Activated CD4-positive, alpha-beta T cell treated with anti-CD3 and anti-CD28 coated beads for 24 hours (primary cell): ENCODE results near the gene PKP1.
A peak's percentile ranks its signal among the peaks of the same experiment; 100 is the strongest.
"Not testable (repeated sequence)": the region's sequence is repeated elsewhere in the genome, so short reads cannot be mapped to it uniquely, and the experiment has no call there.

ENCODE experiments used
- DNase-seq, 2 donors: peaks; one replicate each; pipeline ENCODE4 v3.0.0-alpha.2; 2020; ENCODE audit warnings: low read depth in 2 of 2

Gene PKP1, protein sequence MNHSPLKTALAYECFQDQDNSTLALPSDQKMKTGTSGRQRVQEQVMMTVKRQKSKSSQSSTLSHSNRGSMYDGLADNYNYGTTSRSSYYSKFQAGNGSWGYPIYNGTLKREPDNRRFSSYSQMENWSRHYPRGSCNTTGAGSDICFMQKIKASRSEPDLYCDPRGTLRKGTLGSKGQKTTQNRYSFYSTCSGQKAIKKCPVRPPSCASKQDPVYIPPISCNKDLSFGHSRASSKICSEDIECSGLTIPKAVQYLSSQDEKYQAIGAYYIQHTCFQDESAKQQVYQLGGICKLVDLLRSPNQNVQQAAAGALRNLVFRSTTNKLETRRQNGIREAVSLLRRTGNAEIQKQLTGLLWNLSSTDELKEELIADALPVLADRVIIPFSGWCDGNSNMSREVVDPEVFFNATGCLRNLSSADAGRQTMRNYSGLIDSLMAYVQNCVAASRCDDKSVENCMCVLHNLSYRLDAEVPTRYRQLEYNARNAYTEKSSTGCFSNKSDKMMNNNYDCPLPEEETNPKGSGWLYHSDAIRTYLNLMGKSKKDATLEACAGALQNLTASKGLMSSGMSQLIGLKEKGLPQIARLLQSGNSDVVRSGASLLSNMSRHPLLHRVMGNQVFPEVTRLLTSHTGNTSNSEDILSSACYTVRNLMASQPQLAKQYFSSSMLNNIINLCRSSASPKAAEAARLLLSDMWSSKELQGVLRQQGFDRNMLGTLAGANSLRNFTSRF

DNA sequence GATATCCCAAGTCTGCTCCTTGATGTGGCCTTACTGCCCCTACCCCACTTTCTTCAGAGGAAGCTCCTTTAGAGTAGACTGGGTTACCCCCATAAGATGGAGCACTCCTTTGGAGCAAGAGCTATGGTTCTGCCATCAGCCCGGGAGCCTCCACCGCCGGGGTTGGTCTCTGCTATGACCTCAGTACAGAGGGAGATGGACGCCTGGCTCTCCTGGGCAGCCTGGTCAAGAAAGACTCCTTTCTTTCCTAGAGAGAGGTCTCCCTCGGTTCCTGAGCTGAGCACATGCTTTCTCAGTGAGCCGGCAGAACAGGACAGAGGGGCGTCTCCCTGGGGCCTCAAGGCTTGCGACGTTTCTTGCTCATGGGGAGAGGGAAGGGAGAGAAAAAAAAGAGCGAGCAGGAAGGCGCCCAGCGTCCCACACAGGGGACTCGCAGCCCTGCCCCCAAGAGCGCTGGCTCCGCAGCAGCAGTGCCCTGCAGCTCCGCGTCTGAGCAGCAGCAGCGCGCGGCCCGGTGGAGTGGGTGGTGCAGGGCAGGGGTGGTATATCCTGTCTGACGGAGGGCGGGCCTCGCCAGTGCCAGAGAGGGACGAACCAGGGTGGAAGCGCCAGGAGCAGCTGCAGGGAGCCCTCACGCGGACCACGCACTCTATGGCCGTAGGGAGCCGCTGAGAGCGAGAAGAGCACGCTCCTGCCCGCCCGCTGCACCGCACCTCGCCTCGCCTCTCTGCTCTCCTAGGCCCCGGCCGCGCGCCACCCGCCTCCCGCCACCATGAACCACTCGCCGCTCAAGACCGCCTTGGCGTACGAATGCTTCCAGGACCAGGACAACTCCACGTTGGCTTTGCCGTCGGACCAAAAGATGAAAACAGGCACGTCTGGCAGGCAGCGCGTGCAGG lies at the start of gene PKP1:
Gene PKP1 (plus strand): TSS at position 576 of the 899 bp plus-strand sequence. CDS start 197 bp downstream, at position 773.
- DNase-seq = peak in 1 of 2 donors; percentile 15

DNA sequence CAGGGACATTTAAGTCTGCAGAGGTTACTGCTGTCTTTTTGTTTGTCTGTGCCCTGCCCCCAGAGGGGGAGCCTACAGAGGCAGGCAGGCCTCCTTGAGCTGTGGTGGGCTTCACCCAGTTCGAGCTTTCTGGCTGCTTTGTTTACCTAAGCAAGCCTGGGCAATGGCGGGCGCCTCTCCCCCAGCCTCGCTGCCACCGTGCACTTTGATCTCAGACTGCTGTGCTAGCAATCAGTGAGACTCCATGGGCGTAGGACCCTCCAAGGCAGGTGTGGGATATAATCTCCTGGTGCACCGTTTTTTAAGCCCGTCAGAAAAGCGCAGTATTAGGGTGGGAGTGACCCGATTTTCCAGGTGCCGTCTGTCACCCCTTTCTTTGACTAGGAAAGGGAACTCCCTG lies 43.7 kb upstream of the PKP1 start:
- not testable (repeated sequence) for DNase-seq

DNA sequence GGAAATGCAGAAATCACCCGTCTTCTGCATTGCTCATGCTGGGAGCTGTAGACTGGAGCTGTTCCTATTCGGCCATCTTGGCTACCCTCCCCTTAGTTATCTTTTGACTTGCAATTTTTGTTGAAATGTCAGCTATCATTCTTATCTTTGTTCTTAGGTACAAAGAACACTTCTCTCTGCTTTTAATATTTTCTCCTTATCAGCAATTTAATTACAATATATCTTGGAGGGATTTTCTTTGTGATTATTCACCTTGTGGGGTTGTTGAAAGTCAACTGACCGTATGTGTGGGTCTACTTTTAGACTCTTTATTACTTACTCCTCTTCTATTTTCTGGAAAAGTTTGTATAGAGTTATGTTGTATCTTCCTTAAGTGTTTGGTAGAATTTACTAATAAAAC lies 43.1 kb upstream of the PKP1 start:
- DNase-seq = no peak

DNA sequence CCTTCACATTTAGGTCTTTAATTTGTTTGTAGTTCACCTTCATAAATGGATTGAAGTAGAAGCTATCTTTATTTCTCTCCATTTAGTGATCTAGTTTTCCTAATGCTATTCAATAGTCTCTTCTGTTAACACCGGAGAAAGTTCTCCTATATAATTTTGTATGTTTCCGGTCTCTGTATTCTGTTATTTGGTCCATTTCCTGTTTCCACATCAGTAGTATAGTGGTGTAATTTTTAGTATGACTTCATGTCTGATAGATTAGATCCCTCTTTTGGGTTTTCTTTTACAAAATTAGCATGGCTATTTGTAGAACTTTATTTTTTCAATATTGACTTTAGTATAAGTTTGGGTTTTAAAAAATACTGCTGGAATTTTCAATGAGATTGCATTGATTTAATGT lies 41.6 kb upstream of the PKP1 start:
- no peak for DNase-seq

DNA sequence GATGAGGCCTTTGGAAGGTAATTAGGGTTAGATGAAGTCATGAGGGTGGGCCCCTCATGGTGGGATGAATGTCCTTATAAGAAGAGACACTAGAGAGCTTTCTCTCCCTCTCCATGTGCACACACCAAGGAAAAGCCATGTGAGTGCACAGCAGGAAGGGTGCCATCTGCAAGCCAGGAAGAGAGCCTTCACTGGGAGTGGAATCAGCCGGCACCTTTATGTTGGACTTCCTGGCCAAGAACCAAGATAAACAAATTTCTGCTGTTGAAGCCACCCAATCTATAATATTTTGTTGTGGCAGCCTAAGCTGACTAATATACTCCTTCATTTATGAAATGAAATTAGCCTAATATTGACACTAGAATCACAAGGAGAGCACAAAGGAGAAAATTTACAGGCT lies 38.2 kb upstream of the PKP1 start:
- DNase-seq = no peak

DNA sequence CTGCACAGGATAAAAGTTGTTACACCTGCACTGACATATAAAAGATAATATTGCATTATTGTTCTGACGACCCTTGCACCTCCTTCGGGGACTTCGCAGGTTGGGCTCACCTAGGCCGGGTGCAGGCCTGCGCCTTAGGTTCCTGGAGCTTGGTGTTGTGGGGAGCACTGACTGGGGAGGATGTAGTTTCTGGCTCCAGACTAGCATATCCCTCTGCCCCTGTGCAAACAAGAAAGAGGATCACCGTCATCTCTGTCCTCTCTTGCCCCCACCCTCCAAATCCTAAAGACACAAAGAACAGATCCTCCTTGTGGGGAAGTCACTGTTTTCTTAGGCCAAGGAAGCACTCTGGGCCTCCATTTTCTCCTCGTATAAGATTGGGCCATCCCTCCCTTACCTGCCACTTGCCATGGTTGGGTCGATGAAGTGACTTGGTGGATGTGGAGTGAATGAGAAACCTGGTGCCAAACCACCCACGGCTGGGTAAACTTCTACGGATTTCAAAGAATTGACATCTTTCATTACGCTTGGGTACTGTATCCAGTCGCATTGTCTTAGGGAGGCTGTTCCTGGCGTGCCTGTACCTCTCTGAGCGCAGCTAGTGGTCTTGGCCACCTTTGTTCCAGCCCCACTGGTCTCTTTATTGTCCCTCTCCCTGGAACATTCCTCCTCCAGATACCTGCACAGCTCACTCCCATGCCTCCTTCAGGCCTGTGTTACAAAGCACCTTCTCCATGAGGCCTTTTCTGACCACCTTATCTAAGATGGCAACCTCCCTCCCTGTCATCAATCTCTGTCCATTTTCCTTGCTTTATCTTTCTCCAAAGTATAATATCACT lies 34.4 kb upstream of the PKP1 start:
- no peak for DNase-seq

DNA sequence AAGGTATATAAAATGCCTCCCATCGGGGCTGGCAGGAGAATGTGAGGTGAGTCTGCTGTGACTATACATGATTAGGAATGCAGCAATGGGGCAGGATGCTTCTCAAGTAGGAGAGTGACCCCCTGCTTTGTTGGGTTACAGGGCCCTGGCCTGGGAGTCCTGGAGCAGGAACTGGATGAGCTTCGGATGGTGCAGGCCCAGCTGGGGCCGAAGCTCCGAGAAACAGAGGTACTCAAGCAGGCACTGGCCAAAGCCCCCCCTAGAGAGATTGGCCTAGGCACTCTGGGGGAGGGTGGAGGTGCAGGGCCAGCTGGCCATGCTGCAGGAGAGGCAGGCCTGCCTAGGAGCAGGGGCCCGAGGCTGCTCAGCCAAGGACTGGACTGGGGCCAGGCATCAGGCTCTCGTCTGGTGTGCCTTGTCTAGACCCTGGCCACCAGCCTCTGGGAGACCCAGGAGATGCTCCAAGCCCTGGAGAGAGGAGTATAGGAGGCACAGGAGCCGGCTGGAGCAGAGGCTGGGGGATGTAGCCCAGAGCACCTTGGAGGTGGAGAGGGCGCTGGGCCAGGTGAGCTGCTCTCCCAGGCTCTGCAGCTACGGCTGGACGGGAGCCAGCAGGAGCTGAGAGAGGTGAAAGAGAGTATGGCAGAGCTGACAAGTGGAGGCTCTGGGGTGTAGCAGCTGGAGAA lies 32.8 kb upstream of the PKP1 start:
- DNase-seq = no peak

DNA sequence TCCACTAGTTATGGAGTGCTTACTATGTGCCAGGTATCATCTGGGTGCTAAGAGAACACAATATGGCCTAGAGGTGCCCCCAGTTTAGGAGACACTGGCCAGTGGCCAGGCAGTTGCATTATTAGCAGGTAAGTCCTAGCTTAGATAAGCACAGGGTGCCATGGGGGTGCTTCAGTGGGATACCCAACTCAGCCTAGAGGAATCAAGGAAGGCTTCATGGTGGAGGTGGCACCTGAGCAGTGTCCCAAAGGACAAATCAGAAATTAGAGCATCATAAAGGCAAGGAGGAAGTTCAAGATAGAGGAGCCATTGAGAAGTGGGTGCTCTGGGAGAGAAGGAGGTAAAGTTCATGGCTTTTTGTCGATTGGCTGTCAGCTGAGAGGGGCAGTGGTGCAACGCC lies 31.9 kb upstream of the PKP1 start:
- no peak for DNase-seq

DNA sequence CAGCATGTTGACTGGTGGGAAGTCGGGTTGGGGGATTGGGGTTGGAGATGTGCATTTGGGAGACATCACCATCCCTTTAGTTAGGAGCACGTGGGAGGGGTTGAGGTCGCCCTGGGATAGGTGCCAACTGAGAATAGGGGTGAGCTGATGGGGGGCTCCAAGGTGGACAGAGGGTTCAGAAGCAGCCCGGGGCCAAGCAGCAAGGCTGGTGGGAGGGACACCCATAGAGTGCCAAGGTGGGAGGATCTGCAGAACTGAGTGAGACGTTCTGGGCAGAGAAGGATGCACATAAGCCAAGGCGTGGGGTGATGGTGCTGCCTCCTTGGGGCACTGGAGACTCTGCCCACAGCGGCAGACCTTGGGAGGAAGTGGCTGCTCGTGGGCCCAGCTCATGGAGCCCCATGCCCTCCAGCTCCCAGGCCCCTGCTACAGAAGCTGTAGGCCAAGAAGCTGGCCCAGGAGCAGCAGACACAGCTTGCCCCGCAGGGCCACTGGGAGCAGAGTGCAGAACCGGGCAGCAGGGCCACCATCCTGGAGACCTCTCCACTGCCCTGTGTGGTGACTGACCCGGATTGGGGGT lies 31.4 kb upstream of the PKP1 start:
- DNase-seq = no peak

DNA sequence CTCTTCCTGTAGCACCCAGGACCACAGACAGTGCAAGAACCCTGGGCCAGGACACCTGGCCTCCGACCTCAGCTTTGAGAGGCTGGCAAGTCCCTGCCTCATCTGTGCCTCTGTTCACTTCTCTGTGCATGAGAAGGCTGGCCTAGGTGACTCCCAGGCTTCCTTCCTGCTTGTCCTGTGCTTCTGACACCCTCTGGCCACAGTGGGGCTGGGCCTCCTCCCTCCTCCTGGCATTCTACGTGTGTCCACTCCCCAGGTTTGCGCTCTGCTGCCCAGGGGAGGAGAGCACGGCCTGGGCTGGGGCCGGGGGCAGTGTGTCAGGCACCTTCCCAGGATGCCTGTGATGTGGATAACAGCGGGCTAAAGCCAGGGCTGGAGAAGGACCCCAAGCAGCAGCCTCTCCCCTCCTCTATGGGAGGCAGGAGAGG lies 30.3 kb upstream of the PKP1 start:
- DNase-seq = no peak

DNA sequence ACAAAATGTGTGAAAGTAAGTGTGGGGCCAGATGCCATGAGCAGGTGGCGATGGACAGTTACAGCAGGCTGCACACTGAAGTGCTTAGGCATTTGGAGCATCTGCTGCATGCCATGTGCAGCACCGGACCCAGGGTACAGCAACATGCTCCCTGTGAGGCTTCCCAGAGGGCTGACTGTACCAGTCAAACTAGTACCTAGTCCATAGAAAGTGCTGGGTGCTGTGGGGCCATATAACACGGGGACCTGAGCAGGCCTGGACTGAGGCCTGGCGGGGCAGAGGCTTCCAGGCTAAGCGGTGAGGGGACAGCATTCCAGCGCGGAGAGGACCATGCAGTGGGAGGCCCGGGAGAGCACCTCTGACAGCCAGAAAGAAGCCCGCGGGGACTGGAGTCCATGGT lies 29.9 kb upstream of the PKP1 start:
- no peak for DNase-seq

DNA sequence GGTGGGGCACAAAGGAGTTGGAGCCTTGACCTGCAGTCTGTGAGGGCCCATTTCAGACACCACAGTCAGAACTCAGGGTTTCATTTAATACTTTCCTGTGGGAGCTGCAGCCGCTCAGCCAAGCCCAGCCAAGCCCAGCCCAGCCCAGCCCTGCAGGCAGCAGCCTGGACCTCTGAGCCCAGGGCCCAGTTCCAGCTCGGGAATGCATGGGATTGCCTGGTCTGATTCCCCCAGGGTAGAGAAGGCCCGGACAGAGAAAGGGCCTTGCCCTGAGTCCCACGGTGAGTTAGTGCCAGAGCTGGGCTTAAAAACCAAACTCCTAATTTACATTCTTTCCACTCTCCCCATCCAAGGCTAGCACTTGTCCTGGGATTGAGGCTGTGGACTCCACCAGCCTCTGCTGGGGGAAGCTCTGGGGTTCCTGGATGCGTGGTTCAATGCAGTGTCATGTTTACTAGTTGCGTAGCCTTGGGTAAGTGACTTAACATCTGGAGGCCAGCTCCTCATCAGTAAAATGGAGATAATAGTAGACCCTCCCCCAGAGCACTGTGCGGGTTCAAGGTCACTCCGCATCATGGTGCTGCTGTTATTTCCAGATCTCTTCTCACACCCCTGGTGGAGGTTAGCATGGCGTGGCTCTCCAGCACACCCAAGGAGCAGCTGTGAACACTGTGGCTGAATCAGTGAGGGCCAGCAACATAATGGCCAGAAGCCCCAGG lies 29.2 kb upstream of the PKP1 start:
- DNase-seq = no peak

DNA sequence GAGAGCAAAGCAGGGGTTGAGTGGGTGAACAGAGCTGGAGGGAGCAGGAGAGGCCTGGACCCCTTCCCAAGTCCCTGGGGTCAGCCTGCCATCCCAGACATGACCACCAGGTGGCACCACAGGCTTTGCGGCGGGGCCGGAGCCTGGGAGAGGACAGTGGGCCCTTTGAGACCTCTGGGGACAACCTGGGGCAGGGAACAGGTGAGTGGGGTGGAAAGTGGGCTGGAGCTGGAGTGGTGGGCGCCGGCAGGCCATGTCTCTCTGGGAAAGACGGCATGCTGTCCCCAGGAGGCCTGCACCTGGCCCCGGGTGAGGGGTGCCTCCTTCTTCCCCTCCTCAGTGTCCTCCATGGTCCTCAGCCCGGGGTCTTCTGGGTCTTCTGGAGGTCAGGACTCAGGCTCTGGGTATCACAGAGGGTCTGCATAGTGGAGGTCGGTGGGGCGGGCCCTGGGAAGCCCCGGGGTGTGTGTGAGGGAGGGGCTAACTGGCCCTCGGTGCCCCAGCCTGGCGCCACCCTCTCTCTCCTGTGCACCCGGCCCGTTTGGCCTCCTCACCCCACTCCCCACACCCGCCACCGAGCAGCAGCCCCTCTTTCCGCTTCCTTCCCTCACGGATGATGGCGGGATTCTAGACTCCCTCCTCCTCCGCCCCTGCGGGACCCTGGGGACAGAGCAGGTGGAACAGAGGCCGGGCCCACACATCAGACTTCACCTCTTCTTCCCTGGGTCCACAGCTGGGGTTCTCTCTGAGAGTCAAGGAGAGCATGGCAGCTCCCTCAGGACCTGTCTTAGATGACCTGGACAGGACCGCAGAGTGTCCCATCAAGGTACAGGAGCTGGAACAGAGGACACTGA lies 28.5 kb upstream of the PKP1 start:
- peak; percentile 55 to 62 for DNase-seq

DNA sequence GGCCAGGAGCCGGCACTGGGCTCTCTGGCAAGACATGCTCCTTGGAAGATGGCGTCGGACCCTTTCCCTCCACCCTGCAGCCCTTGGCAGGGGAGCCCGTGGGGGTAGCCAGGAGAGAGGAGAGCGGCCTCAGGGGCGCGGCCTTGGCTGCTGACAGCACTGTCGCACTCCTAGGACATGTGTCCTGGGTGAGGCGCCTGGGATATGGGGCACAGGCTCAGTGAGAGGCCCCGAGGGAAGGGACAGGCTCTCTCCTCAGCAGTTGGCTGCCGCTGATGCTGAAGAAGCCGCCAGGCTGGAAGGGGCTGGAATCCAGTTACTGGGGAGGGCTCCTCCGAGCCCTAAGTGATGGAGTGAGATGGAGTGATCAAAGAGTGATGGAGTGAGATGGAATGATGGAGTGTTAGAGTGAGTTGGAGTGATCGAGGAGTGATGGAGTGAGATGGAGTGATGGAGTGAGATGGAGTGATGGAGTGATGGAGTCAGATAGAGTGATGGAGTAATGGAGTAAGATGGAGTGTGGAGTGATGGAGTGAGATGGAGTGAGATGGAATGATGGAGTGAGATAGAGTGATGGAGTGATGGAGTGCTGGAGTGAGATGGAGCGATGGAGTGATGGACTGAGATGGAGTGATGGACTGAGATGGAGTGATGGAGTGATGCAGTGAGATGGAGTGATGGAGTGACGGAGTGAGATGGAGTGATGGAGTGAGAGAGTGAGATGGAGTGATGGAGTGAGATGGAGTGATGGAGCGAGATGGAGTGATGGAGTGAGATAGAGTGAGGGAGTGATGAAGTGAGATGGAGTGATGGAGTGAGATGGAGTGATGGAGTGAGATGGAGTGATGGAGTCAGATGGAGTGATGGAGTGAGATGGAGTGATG lies 27.6 kb upstream of the PKP1 start:
- DNase-seq = no peak

DNA sequence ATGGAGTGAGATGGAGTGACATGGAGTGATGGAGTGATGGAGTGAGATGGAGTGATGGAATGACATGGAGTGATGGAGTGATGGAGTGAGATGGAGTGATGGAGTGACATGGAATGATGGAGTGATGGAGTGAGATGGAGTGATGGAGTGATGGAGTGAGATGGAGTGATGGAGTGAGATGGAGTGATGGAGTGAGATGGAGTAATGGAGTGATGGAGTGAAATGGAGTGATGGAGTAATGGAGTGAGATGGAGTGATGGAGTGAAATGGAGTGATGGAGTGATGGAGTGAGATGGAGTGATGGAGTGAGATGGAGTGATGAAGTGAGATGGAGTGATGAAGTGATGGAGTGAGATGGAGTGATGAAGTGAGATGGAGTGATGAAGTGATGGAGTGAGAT lies 25.2 kb upstream of the PKP1 start:
- not testable (repeated sequence) for DNase-seq

DNA sequence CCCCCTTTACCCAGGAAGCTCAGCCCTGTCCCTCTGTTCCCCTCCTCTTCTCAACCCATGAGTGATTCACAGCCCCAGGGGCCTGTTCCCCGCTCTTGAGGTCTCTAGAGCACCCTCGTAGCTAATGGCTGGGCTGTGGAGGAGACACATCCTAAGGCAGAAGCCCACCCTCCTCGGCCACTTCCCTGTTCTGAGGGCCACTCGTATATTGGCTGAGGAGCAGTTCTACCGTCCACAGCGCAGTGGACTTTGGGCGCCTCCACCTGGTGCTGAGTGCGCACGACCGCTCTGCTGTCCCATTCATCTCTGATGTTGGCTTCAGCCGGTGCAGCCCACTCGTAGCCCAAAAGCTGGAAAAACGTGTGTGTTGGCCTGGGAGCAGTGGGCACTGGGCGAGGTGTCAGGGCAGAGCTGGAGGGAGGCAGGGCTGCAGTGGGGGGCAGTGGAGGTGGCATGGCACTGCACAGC lies 24.5 kb upstream of the PKP1 start:
- no peak for DNase-seq

DNA sequence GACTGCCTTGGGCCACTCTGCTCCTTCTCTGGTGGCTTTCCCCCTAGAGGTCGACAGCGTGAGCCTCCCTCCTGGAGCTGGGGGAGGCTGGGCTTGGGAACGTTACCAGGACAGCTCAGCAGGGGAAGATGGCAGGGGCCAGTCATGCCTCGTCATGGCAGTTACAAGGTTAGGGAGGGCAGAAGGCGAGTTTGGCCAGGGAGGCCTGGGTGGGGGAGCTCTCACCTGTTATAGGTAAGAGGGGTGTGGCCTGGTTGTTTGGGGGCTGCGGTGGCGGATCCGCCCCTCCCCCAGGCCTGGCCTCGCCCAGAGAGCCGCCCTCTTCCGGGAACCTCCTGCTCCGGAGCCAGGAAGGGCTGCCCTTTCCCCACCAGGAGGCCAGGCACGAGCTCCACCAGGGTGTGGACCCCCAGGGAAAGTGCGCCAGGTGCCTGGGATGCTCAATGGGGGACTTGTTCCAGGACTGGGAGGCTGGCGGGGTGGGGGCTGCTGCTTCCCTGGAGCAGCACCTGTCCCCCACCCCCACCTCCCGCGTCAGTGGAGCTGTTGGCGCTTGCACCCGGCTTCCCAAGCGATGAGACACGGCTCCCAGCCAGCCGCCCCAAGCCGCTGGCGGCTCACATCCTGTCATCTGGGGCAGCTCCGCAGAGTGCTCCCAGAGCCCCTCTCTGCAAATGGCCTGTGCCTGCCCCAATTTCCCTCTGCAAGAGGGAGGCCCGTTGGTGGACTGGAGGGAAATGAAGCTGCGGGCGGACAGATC lies 23.6 kb upstream of the PKP1 start:
- DNase-seq = no peak
